NCI-H1417 treated with DMSO at 0.1 percent for 48 hours (cell line): ENCODE data around the gene TAX1BP1.

ENCODE experiments used
- DNase-seq: peaks from one replicate; lab custom pipeline; 2025; lab: John Stamatoyannopoulos, UW

The TAX1BP1 gene

GRCh38 chr7:27739909-27740448 is at the start of gene TAX1BP1:
Gene TAX1BP1, plus strand, starts transcription at chr7:27740162. Its CDS starts 8,363 bp downstream, at chr7:27748525.
- DNase-seq: peak; percentile 81

GRCh38 chr7:27690649-27691048 is 49.3 kb upstream of the TAX1BP1 start:
- no peak for DNase-seq

GRCh38 chr7:27693794-27694193 is 46.2 kb upstream of the TAX1BP1 start:
- no peak for DNase-seq

GRCh38 chr7:27695096-27695495 is 44.9 kb upstream of the TAX1BP1 start:
- no peak for DNase-seq

GRCh38 chr7:27697861-27698430 is 42.0 kb upstream of the TAX1BP1 start:
- no peak for DNase-seq

GRCh38 chr7:27699751-27700150 is 40.2 kb upstream of the TAX1BP1 start:
- no peak for DNase-seq

- DNase-seq: no peak
Observed at GRCh38 chr7:27700501-27700900, 39.5 kb upstream of the TAX1BP1 start.

GRCh38 chr7:27703181-27703580 is 36.8 kb upstream of the TAX1BP1 start:
- DNase-seq: no peak

GRCh38 chr7:27704422-27705199 is 35.4 kb upstream of the TAX1BP1 start:
- no peak for DNase-seq

GRCh38 chr7:27705200-27705594 is 34.8 kb upstream of the TAX1BP1 start:
- DNase-seq: no peak

GRCh38 chr7:27708485-27708884 is 31.5 kb upstream of the TAX1BP1 start:
- no peak for DNase-seq

GRCh38 chr7:27709137-27710075 is 30.6 kb upstream of the TAX1BP1 start:
- DNase-seq: no peak

GRCh38 chr7:27712217-27712616 is 27.7 kb upstream of the TAX1BP1 start:
- DNase-seq: no peak

- no peak for DNase-seq
Observed at GRCh38 chr7:27714831-27715444, 25.0 kb upstream of the TAX1BP1 start.

- DNase-seq: no peak
Observed at GRCh38 chr7:27723085-27723484, 16.9 kb upstream of the TAX1BP1 start.

GRCh38 chr7:27727058-27727457 is 12.9 kb upstream of the TAX1BP1 start:
- no peak for DNase-seq

- no peak for DNase-seq
Observed at GRCh38 chr7:27730112-27730511, 9.8 kb upstream of the TAX1BP1 start.

- no peak for DNase-seq
Observed at GRCh38 chr7:27734583-27734982, 5.4 kb upstream of the TAX1BP1 start.

GRCh38 chr7:27735165-27735564 is 4.8 kb upstream of the TAX1BP1 start:
- no peak for DNase-seq

GRCh38 chr7:27735831-27736230 is 4.1 kb upstream of the TAX1BP1 start:
- DNase-seq: no peak

- no peak for DNase-seq
Observed at GRCh38 chr7:27737178-27737577, 2.8 kb upstream of the TAX1BP1 start.

GRCh38 chr7:27737616-27738015 is 2.3 kb upstream of the TAX1BP1 start:
- no peak for DNase-seq
